ENCODE data around the gene JAM3.
A peak's percentile ranks its signal among the peaks of the same experiment; 100 is the strongest.
"Not testable (repeated sequence)": the region's sequence is repeated elsewhere in the genome, so short reads cannot be mapped to it uniquely, and the experiment has no call there.

JAM3 gene

DNA sequence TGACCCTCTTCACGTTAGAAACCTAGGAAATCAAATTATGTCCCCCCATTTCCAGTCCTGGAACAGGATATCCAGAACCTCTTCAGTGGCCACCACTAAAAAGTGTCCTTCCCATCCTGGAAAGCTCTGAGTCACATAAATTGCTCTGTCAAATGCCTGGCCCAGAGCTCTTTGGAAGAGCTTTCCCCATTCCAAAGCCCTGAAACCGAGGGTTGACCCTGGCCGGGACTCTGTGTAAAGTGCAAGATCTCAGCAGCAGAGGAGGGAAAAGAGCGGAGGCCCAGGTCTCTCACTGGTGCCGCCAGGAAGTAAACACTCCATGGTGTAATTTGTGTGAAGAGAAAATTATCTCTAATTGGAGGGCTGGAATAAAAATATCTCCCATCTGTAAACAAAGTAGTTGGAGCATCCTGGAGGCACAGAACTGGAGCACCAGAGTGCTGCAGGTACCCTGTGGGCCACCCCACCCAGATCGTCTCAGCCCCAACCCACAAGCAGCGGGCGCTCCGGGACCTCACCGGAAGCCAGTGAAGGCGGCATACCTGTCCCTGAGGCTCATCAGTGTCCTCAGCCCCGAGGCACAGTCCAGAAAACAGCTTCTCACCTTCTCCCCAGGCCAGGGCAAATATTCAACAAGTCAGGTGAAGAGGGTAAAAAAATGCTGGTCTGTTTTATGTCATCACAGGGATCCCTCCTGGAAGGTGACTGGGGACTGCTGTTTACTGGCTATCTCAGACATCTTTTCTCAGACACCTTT, 4.7 kb upstream of the JAM3 start:
- Mint-ChIP-seq H3K9me3 (no peaks in the 10 kb centered on the region), H3K27ac (no peak overlapping the region), H3K36me3 (ENCODE audit: low read depth) (no peaks in the 10 kb centered on the region), H3K27me3 (peaks cover 17% of the 10 kb centered on the region), H3K4me1 (ENCODE audit: low read depth) (peaks cover 17% of the 10 kb centered on the region), H3K4me3 (no peak overlapping the region)

DNA sequence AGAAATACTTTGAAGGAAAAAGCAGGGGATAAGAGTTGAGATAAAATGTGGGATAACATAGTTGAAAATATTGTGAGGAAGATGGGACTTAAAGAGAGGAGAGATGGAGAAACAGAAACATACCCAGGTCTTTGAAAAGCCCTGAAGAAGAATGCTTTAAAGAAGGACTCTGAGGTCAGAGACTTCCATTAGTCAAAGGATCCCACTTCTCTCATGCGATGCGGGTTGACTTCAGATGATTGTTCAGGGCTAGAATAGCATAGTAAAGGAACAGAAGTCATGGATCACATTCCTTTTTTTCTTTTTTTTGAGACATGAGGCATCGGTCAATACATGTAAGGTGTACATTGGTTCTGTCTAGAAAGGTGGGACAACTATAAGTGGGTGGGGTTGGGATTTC, 3.5 kb upstream of the JAM3 start:
- Mint-ChIP-seq H3K4me3 (no peak overlapping the region), H3K9me3 (no peaks in the 10 kb centered on the region), H3K27me3 (peaks cover 18% of the 10 kb centered on the region), H3K27ac (no peak overlapping the region), H3K36me3 (ENCODE audit: low read depth) (no peaks in the 10 kb centered on the region), H3K4me1 (ENCODE audit: low read depth) (peaks cover 17% of the 10 kb centered on the region)

DNA sequence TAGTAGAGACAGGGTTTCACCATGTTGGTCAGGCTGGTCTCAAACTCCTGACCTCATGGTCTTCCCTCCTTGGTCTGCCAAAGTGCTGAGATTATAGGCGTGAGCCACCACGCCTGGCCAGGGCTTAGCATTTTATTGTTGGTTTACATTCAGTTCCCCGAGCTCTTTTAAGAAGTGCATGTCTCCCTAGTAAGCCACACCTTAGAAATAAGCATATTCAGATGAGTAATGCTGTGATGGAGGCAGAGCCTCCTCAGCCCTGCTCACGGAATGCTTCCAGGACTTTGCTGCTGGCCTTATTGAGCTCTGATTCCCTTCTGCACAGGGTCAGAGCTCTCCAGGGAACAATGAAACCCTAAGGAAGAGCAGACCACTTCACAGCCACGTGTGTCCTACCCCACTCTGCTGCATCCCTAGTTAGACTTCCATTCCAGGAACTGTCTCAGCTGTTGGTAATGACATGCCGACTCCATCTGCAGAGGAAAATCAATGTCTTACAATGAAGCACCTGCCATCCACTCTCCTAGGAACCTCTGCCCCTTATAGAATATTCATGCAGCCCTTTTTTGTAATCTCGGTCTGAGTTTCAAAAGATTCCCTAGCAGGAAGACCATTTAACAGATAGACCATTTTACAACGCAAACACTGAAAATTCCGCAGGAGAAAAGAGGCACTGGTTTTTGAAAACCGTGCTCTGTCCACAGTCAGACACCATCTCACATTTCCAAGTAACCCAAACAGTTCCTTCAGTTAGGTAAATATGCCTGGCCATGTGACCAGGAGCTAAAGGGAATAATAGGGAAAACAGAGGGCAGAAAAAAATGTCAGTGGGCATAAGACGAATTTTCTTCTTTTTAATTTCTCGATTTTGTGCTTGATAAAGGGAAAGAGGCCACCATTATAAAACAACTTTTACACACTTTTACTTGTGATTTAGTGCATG, 1.7 kb upstream of the JAM3 start:
- H3K4me1 Mint-ChIP-seq (ENCODE audit: low read depth) = peaks cover 21% of the 10 kb centered on the region
- peaks cover 18% of the 10 kb centered on the region for H3K27me3 Mint-ChIP-seq
- no peaks in the 10 kb centered on the region for H3K36me3 Mint-ChIP-seq (ENCODE audit: low read depth)
- H3K4me3 Mint-ChIP-seq = no peak overlapping the region
- H3K9me3 Mint-ChIP-seq = no peaks in the 10 kb centered on the region
- no peak overlapping the region for H3K27ac Mint-ChIP-seq

DNA sequence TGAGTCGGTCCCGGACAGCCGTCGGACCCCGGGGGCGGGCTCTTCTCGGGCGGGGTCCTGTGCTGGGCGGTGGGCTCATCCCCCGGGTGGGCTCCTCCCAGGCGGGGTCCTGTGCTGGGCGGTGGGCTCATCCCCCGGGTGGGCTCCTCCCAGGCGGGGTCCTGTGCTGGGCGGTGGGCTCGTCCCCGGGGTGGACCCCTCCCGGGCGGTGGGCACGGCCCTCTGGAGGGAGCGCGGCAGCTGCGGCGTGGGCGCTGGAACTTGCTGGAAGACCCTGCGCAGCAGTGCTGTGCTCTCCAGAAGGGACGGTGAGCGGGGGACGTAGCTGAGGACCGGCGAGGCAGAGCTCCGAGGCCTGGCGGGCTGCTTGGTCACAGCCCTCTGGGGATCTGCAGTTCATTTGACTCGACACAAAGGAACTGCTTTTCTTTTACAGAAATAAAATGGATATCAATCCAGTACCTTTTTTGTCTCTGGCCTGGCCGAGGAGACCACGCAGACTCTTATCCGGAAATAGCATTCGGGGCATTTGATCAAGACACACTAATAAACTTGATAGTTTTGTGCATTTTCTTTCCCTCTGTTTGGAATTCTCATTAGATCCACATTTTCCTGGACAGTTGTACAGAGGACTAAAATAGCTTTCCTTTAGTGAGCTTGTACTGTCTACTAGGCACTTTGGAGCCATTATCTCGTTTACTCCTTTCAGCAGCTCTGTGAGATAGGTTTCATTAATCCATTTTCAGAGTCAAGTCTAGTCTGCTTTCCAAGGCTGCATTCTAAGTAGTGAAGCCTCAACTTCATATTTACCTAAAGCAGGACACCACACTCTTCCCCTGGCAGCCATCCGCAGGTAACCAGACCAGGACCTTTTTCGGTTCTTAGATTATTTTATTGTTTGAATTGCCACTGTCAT, 812 bp downstream of the JAM3 start:
- Mint-ChIP-seq H3K36me3 (ENCODE audit: low read depth) (no peaks in the 10 kb centered on the region), H3K27ac (no peak overlapping the region), H3K4me1 (ENCODE audit: low read depth) (peaks cover 21% of the 10 kb centered on the region), H3K9me3 (no peaks in the 10 kb centered on the region), H3K27me3 (peaks cover 18% of the 10 kb centered on the region), H3K4me3 (peak overlapping the region; percentile 74)

GRCh38 chr11:134070342-134070845, 1.5 kb downstream of the JAM3 start:
- Mint-ChIP-seq H3K9me3 (no peaks in the 10 kb centered on the region), H3K4me1 (ENCODE audit: low read depth) (peaks cover 21% of the 10 kb centered on the region), H3K27ac (no peak overlapping the region), H3K36me3 (ENCODE audit: low read depth) (no peaks in the 10 kb centered on the region), H3K27me3 (peaks cover 18% of the 10 kb centered on the region), H3K4me3 (peak overlapping the region; percentile 74)

GRCh38 chr11:134071306-134071705, 2.4 kb downstream of the JAM3 start:
- no peak overlapping the region for H3K4me3 Mint-ChIP-seq
- peaks cover 21% of the 10 kb centered on the region for H3K4me1 Mint-ChIP-seq (ENCODE audit: low read depth)
- no peaks in the 10 kb centered on the region for H3K9me3 Mint-ChIP-seq
- no peak overlapping the region for H3K27ac Mint-ChIP-seq
- H3K36me3 Mint-ChIP-seq (ENCODE audit: low read depth) = no peaks in the 10 kb centered on the region
- peaks cover 18% of the 10 kb centered on the region for H3K27me3 Mint-ChIP-seq

DNA sequence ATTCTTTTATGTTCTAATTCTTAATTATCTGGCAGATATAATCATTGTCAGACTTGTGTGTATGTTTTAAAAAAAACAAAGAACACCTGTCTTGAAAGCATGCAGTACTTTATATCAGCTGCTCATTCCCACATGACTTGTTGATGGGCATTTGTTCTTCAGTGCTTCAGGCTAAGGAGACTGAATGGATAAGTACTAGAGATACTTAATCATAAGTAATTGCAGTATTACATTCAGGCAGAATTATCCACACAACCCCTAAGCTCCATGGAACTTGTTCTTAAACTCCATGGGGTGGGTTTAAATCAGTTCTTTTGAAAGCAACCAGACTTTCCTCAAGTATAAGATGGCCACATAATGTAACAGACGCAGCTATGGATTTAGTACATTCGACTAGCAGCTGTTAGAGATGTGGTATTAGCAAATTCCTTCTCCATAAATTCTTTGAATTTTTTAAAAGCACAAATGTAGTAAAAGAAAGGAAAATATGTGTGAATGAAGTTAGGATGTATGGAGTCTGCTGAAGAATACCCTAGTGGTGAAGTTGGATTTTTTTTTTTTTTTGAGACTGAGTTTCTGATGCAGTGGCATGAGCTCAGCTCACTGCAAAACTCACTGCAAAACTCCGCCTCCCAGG, 3.0 kb downstream of the JAM3 start:
- no peak overlapping the region for H3K4me3 Mint-ChIP-seq
- no peak overlapping the region for H3K27ac Mint-ChIP-seq
- no peaks in the 10 kb centered on the region for H3K36me3 Mint-ChIP-seq (ENCODE audit: low read depth)
- peaks cover 21% of the 10 kb centered on the region for H3K4me1 Mint-ChIP-seq (ENCODE audit: low read depth)
- peaks cover 18% of the 10 kb centered on the region for H3K27me3 Mint-ChIP-seq
- H3K9me3 Mint-ChIP-seq = no peaks in the 10 kb centered on the region

- Mint-ChIP-seq H3K36me3 (ENCODE audit: low read depth) (no peaks in the 10 kb centered on the region), H3K27me3 (peaks cover 18% of the 10 kb centered on the region), H3K4me1 (ENCODE audit: low read depth) (peaks cover 21% of the 10 kb centered on the region), H3K27ac (no peak overlapping the region), H3K9me3 (no peaks in the 10 kb centered on the region), H3K4me3 (no peak overlapping the region)
These were observed 4.0 kb downstream of the JAM3 start for GRCh38 chr11:134072844-134073243.

- Mint-ChIP-seq H3K4me1 (ENCODE audit: low read depth) (peaks cover 12% of the 10 kb centered on the region), H3K9me3 (no peaks in the 10 kb centered on the region), H3K27me3 (peaks cover 10% of the 10 kb centered on the region), H3K36me3 (ENCODE audit: low read depth) (no peaks in the 10 kb centered on the region), H3K27ac (no peak overlapping the region), H3K4me3 (no peak overlapping the region)
These were observed 5.5 kb downstream of the JAM3 start for GRCh38 chr11:134074346-134074745.

DNA sequence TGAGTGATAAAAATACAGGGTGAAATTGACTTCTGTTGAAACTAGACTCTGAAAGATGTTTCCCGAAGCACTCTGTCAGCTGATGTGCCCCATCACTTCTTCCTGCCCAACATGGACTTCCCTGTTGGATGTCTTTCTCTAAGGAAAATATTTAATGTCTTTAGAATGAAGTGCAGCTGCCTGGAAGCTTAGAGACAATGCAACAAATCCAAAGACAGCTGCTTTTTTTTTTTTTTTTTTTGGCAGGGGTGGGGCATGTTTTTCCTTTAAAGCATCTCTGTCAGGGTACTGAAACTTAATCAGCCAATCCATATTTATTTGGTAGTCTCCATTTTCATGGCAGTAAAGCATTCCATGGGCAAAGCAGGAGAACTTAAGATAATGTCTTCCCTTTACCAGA, 5.9 kb downstream of the JAM3 start:
- H3K27ac Mint-ChIP-seq = no peak overlapping the region
- no peaks in the 10 kb centered on the region for H3K9me3 Mint-ChIP-seq
- H3K4me3 Mint-ChIP-seq = no peak overlapping the region
- H3K4me1 Mint-ChIP-seq (ENCODE audit: low read depth) = peaks cover 10% of the 10 kb centered on the region
- H3K36me3 Mint-ChIP-seq (ENCODE audit: low read depth) = no peaks in the 10 kb centered on the region
- H3K27me3 Mint-ChIP-seq = peaks cover 10% of the 10 kb centered on the region

DNA sequence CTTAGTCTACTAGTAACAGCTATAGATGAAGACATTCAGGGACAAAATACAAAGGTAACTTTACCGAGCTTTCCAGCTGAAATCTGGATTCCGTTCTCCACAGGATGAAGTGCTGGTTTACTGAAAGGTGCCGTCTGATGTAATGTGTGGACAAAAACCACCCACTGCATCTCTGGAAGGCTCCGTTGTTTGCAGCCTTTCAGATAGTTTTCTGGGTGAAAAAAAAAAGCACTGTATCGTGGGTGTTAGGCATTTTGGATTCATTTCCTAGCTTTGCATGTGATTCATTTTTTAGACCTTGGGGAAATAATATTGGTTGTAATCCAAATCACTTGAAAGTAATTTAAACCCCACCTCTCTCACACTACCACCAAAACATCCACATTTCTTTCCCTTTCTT, 10.4 kb downstream of the JAM3 start:
- Mint-ChIP-seq H3K27me3 (no peaks in the 10 kb centered on the region), H3K36me3 (ENCODE audit: low read depth) (peaks cover 17% of the 10 kb centered on the region), H3K4me3 (no peak overlapping the region), H3K9me3 (peaks cover 13% of the 10 kb centered on the region), H3K4me1 (ENCODE audit: low read depth) (no peaks in the 10 kb centered on the region), H3K27ac (no peak overlapping the region)

- H3K4me1 Mint-ChIP-seq (ENCODE audit: low read depth); H3K4me3 Mint-ChIP-seq; H3K27me3 Mint-ChIP-seq; H3K27ac Mint-ChIP-seq: not testable (repeated sequence)
- peaks cover 13% of the 10 kb centered on the region for H3K9me3 Mint-ChIP-seq
- H3K36me3 Mint-ChIP-seq (ENCODE audit: low read depth) = peaks cover 17% of the 10 kb centered on the region
These were observed 12.4 kb downstream of the JAM3 start for GRCh38 chr11:134081258-134081657.

- peaks cover 13% of the 10 kb centered on the region for H3K9me3 Mint-ChIP-seq
- H3K36me3 Mint-ChIP-seq (ENCODE audit: low read depth) = peaks cover 17% of the 10 kb centered on the region
- H3K27me3 Mint-ChIP-seq = no peaks in the 10 kb centered on the region
- no peaks in the 10 kb centered on the region for H3K4me1 Mint-ChIP-seq (ENCODE audit: low read depth)
- H3K4me3 Mint-ChIP-seq = no peak overlapping the region
- no peak overlapping the region for H3K27ac Mint-ChIP-seq
These were observed 14.1 kb downstream of the JAM3 start for GRCh38 chr11:134082990-134083389.

DNA sequence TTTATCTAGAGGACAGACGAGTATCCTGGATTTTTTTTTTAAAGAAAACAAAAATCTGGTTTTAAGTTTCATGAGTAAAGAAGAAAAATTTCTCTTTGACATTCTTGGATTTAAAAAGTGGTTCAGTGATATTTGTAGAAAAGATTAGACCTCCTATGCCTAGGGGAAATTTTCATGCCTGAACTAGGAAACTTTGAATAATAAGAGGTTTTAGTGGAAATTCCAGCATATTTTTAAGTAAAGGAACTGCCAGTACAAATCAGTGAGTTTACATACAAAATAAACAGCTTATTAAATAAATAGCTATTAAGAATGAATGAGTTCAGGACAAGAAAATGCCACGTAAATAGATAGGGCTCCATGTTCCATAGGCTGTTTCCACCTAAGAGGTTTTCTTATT, 17.5 kb downstream of the JAM3 start:
- no peaks in the 10 kb centered on the region for H3K4me1 Mint-ChIP-seq (ENCODE audit: low read depth)
- no peak overlapping the region for H3K4me3 Mint-ChIP-seq
- H3K36me3 Mint-ChIP-seq (ENCODE audit: low read depth) = peaks cover 8% of the 10 kb centered on the region
- H3K9me3 Mint-ChIP-seq = peaks cover 4% of the 10 kb centered on the region
- no peaks in the 10 kb centered on the region for H3K27me3 Mint-ChIP-seq
- H3K27ac Mint-ChIP-seq = no peak overlapping the region

Measured in stimulated activated naive CD8-positive, alpha-beta T cell treated with anti-CD3 and anti-CD28 coated beads, Interleukin-15, Interleukin-2, amounts not matched to agents 100 ng/mL and 50 ng/mL, for 24 hours (primary cell).